Endothelial cell (in vitro differentiated cells): Measurements from ENCODE around the gene TAAR8. TPM values are rescaled to one million over a fixed set of nuclear protein-coding genes. Genes with fewer than 3 reads are reported as not detected.

ENCODE experiments used
- DNase-seq: peaks from one replicate; pipeline ENCODE4 v3.0.0; 2021; ENCODE audit warnings: low spot score
- H3K27ac Mint-ChIP-seq: one replicate; pipeline ENCODE4 v1.8.0; 2021; ENCODE audit warnings: mixed read lengths, inconsistent platforms; ENCODE audit not compliant: unreplicated experiment
- H3K27me3 Mint-ChIP-seq: one replicate; pipeline ENCODE4 v1.8.0; 2021; ENCODE audit warnings: mild to moderate bottlenecking, moderate library complexity, mixed read lengths, inconsistent platforms; ENCODE audit not compliant: unreplicated experiment
- H3K36me3 Mint-ChIP-seq: one replicate; pipeline ENCODE4 v1.8.0; 2021; ENCODE audit warnings: mild to moderate bottlenecking, low read depth, mixed read lengths, inconsistent platforms; ENCODE audit not compliant: unreplicated experiment
- H3K4me1 Mint-ChIP-seq: one replicate; pipeline ENCODE4 v1.8.0; 2021; ENCODE audit warnings: mild to moderate bottlenecking, mixed read lengths, inconsistent platforms; ENCODE audit not compliant: unreplicated experiment
- H3K4me3 Mint-ChIP-seq: one replicate; pipeline ENCODE4 v1.8.0; 2021; ENCODE audit warnings: mild to moderate bottlenecking, mixed read lengths, inconsistent platforms; ENCODE audit not compliant: unreplicated experiment
- H3K9me3 Mint-ChIP-seq: one replicate; pipeline ENCODE4 v1.8.0; 2021; ENCODE audit warnings: mixed read lengths, inconsistent platforms; ENCODE audit not compliant: unreplicated experiment
- long read RNA-seq: library from polyadenylated mRNA; unstranded; transcript quantifications from one replicate; pipeline ENCODE4 v2.0.0, GENCODE V29; 2020; ENCODE audit not compliant: unreplicated experiment
- total RNA-seq: library from RNA; stranded (reverse); fragmentation: NEBNext Ultra II Directional; extraction: Animal tissue kit (Norgen Biotek cat#: 25700); gene quantifications from one replicate; pipeline ENCODE4 v1.2.1, GENCODE V29; 2021; ENCODE audit not compliant: unreplicated experiment
- TF ChIP-seq, protein P1 (sequence below): fragments of 200-600 bp; sonication (generic); IDR thresholded peaks from one replicate; pipeline ENCODE4 v1.5.0; 2021; ENCODE audit warnings: antibody characterized with exemption; ENCODE audit not compliant: unreplicated experiment

The TAAR8 gene, protein sequence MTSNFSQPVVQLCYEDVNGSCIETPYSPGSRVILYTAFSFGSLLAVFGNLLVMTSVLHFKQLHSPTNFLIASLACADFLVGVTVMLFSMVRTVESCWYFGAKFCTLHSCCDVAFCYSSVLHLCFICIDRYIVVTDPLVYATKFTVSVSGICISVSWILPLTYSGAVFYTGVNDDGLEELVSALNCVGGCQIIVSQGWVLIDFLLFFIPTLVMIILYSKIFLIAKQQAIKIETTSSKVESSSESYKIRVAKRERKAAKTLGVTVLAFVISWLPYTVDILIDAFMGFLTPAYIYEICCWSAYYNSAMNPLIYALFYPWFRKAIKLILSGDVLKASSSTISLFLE
- not detected for total RNA-seq
- long read RNA-seq: 0 reads

GRCh38 chr6:132552372-132552771, at the start of gene TAAR8:
TSS of gene TAAR8 (plus strand) at chr6:132552672. CDS start at chr6:132552693, 21 bp downstream.
- no peaks in the 10 kb centered on the region for H3K27me3 Mint-ChIP-seq
- peaks cover 9% of the 10 kb centered on the region for H3K4me1 Mint-ChIP-seq
- TF ChIP-seq, protein P1, sequence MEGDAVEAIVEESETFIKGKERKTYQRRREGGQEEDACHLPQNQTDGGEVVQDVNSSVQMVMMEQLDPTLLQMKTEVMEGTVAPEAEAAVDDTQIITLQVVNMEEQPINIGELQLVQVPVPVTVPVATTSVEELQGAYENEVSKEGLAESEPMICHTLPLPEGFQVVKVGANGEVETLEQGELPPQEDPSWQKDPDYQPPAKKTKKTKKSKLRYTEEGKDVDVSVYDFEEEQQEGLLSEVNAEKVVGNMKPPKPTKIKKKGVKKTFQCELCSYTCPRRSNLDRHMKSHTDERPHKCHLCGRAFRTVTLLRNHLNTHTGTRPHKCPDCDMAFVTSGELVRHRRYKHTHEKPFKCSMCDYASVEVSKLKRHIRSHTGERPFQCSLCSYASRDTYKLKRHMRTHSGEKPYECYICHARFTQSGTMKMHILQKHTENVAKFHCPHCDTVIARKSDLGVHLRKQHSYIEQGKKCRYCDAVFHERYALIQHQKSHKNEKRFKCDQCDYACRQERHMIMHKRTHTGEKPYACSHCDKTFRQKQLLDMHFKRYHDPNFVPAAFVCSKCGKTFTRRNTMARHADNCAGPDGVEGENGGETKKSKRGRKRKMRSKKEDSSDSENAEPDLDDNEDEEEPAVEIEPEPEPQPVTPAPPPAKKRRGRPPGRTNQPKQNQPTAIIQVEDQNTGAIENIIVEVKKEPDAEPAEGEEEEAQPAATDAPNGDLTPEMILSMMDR: no peak
- DNase-seq: no peak
- no peak within 1 kb of the TSS for H3K4me3 Mint-ChIP-seq
- no peak within 1 kb of the TSS for H3K27ac Mint-ChIP-seq
- H3K36me3 Mint-ChIP-seq: no peaks in the 10 kb centered on the region
- no peaks in the 10 kb centered on the region for H3K9me3 Mint-ChIP-seq

- H3K4me1 Mint-ChIP-seq: peaks cover 13% of the 10 kb centered on the region
- no peaks in the 10 kb centered on the region for H3K27me3 Mint-ChIP-seq
- no peaks in the 10 kb centered on the region for H3K9me3 Mint-ChIP-seq
- DNase-seq: no peak
- H3K27ac Mint-ChIP-seq: peak overlapping the region; percentile 38
- H3K36me3 Mint-ChIP-seq: peaks cover 17% of the 10 kb centered on the region
- TF ChIP-seq, protein P1: no peak
- H3K4me3 Mint-ChIP-seq: no peak overlapping the region
These were observed 47.7 kb upstream of the TAAR8 start for GRCh38 chr6:132504757-132505156.

GRCh38 chr6:132505158-132505557, 47.3 kb upstream of the TAAR8 start:
- Mint-ChIP-seq H3K4me3 (no peak overlapping the region), H3K27ac (no peak overlapping the region), H3K27me3 (no peaks in the 10 kb centered on the region), H3K36me3 (peaks cover 13% of the 10 kb centered on the region), H3K9me3 (no peaks in the 10 kb centered on the region), H3K4me1 (peaks cover 13% of the 10 kb centered on the region)
- TF ChIP-seq, protein P1: no peak
- no peak for DNase-seq

GRCh38 chr6:132506461-132506860, 46.0 kb upstream of the TAAR8 start:
- Mint-ChIP-seq H3K4me1 (peaks cover 24% of the 10 kb centered on the region), H3K36me3 (peaks cover 7% of the 10 kb centered on the region), H3K27ac (no peak overlapping the region), H3K4me3 (no peak overlapping the region), H3K27me3 (no peaks in the 10 kb centered on the region), H3K9me3 (no peaks in the 10 kb centered on the region)
- TF ChIP-seq, protein P1: no peak
- no peak for DNase-seq
